Astrocyte (in vitro differentiated cells and primary cell): ENCODE data around the gene GRM5. TPM values are rescaled to one million over a fixed set of nuclear protein-coding genes. Genes with fewer than 3 reads are reported as not detected.

Experiments used
- DNase-seq: peaks from one replicate; pipeline ENCODE4 v3.0.0-alpha.2; 2010; ENCODE audit warnings: low read depth
- FAIRE-seq: peaks from 2 replicates; lab custom pipeline; 2011; peaks lifted over from hg19 to GRCh38; lab: Jason Lieb, UNC
- H2AFZ ChIP-seq: 2 replicates; pipeline ENCODE4 v1.6.0; 2012; ENCODE audit warnings: low read depth, low read length, inconsistent platforms
- H3K27ac ChIP-seq: 2 replicates; pipeline ENCODE4 v1.5.1; 2011; ENCODE audit warnings: low read depth, low read length, inconsistent platforms
- H3K27me3 ChIP-seq: 2 replicates; pipeline ENCODE4 v1.6.0; 2011; ENCODE audit warnings: low read length, inconsistent platforms; ENCODE audit not compliant: insufficient read depth
- H3K36me3 ChIP-seq: 2 replicates; pipeline ENCODE4 v1.5.1; 2011; ENCODE audit warnings: low read length, inconsistent platforms; ENCODE audit not compliant: insufficient read depth
- H3K4me1 ChIP-seq: 2 replicates; pipeline ENCODE4 v1.5.1; 2011; ENCODE audit warnings: low read length, inconsistent platforms; ENCODE audit not compliant: insufficient read depth
- H3K4me2 ChIP-seq: 2 replicates; pipeline ENCODE4 v1.6.0; 2012; ENCODE audit warnings: low read length, inconsistent platforms
- H3K4me3 ChIP-seq: 2 replicates; pipeline ENCODE4 v1.5.1; 2011; ENCODE audit warnings: low read depth, mild to moderate bottlenecking, low read length, inconsistent platforms; ENCODE audit not compliant: insufficient read depth
- H3K79me2 ChIP-seq: 2 replicates; pipeline ENCODE4 v1.6.0; 2012; ENCODE audit warnings: mild to moderate bottlenecking, low read length, inconsistent platforms; ENCODE audit not compliant: insufficient read depth
- H3K9ac ChIP-seq: 2 replicates; pipeline ENCODE4 v1.6.0; 2012; ENCODE audit warnings: mild to moderate bottlenecking, low read length, inconsistent platforms
- H3K9me3 ChIP-seq: 2 replicates; pipeline ENCODE4 v1.5.1; 2012; ENCODE audit warnings: low read depth, mild to moderate bottlenecking, low read length, inconsistent platforms; ENCODE audit not compliant: insufficient read depth
- H4K20me1 ChIP-seq: 2 replicates; pipeline ENCODE4 v1.6.0; 2012; ENCODE audit warnings: low read length, inconsistent platforms; ENCODE audit not compliant: insufficient read depth
- H3K27ac Mint-ChIP-seq: one replicate; pipeline ENCODE4 v1.8.0; 2021; ENCODE audit warnings: mild to moderate bottlenecking, mixed read lengths; ENCODE audit not compliant: unreplicated experiment
- H3K27me3 Mint-ChIP-seq: one replicate; pipeline ENCODE4 v1.8.0; 2021; ENCODE audit warnings: low read depth, mixed read lengths; ENCODE audit not compliant: unreplicated experiment
- H3K36me3 Mint-ChIP-seq: one replicate; pipeline ENCODE4 v1.8.0; 2021; ENCODE audit warnings: low read depth, mixed read lengths; ENCODE audit not compliant: unreplicated experiment
- H3K4me1 Mint-ChIP-seq: one replicate; pipeline ENCODE4 v1.8.0; 2021; ENCODE audit warnings: low read depth, mixed read lengths; ENCODE audit not compliant: unreplicated experiment
- H3K4me3 Mint-ChIP-seq: one replicate; pipeline ENCODE4 v1.8.0; 2021; ENCODE audit warnings: mild to moderate bottlenecking, moderate library complexity, mixed read lengths; ENCODE audit not compliant: unreplicated experiment
- H3K9me3 Mint-ChIP-seq: one replicate; pipeline ENCODE4 v1.8.0; 2021; ENCODE audit warnings: mild to moderate bottlenecking, mixed read lengths; ENCODE audit not compliant: unreplicated experiment
- EZH2 ChIP-seq: IDR thresholded peaks from 2 replicates; pipeline ENCODE4 v1.6.1; 2012; ENCODE audit warnings: mild to moderate bottlenecking, low read length, inconsistent platforms; ENCODE audit not compliant: insufficient read depth
- total RNA-seq: library from RNA; stranded (reverse); gene quantifications from 2 replicates; pipeline ENCODE4 v1.2.1, GENCODE V29; 2021
- TF ChIP-seq, protein P1 (sequence below): IDR thresholded peaks from 2 replicates; pipeline ENCODE4 v1.5.1; 2011; ENCODE audit warnings: low read depth, mild to moderate bottlenecking, inconsistent platforms, low read length, moderate library complexity; ENCODE audit not compliant: insufficient read depth

The GRM5 gene
- total RNA-seq, 1 donor from 2014 or later, result 0.30 TPM

DNA sequence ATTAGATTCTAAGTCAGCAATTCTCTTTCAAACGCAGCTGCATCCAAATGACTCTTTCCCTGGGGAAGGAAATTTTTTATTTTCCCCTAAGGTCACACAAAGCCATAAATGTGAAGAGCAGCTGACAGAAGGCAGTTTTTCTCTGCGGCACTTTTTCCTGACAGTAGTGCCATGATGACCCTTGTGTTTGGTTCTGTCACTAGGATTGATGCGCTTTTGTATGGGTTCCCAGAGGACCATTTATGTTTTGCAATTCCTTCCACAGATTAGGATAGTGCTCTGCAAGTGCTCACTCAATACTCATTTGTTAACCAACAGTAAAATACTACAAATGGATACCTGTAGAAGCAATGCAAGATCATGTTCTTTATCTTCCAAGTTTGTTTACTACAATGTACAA, 368.6 kb downstream of the GRM5 start:
- Histone ChIP-seq H3K79me2 (no peaks in the 10 kb centered on the region), H3K4me3 (no peak overlapping the region), H3K27me3 (no peaks in the 10 kb centered on the region), H2AFZ (no peak overlapping the region), H3K4me2 (no peak overlapping the region), H3K9me3 (no peaks in the 10 kb centered on the region), H4K20me1 (no peaks in the 10 kb centered on the region), H3K4me1 (no peaks in the 10 kb centered on the region), H3K9ac (no peak overlapping the region), H3K36me3 (no peaks in the 10 kb centered on the region), H3K27ac (no peak overlapping the region)
- no peaks in the 10 kb centered on the region for H3K9me3 Mint-ChIP-seq
- no peak for DNase-seq
- H3K27ac Mint-ChIP-seq, result no peak overlapping the region
- H3K27me3 Mint-ChIP-seq, result no peaks in the 10 kb centered on the region
- H3K4me3 Mint-ChIP-seq, result no peak overlapping the region
- no peak for FAIRE-seq
- no peaks in the 10 kb centered on the region for H3K36me3 Mint-ChIP-seq
- no peaks in the 10 kb centered on the region for H3K4me1 Mint-ChIP-seq
- TF ChIP-seq EZH2, result no peak
- TF ChIP-seq, protein P1, sequence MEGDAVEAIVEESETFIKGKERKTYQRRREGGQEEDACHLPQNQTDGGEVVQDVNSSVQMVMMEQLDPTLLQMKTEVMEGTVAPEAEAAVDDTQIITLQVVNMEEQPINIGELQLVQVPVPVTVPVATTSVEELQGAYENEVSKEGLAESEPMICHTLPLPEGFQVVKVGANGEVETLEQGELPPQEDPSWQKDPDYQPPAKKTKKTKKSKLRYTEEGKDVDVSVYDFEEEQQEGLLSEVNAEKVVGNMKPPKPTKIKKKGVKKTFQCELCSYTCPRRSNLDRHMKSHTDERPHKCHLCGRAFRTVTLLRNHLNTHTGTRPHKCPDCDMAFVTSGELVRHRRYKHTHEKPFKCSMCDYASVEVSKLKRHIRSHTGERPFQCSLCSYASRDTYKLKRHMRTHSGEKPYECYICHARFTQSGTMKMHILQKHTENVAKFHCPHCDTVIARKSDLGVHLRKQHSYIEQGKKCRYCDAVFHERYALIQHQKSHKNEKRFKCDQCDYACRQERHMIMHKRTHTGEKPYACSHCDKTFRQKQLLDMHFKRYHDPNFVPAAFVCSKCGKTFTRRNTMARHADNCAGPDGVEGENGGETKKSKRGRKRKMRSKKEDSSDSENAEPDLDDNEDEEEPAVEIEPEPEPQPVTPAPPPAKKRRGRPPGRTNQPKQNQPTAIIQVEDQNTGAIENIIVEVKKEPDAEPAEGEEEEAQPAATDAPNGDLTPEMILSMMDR, result no peak

DNA sequence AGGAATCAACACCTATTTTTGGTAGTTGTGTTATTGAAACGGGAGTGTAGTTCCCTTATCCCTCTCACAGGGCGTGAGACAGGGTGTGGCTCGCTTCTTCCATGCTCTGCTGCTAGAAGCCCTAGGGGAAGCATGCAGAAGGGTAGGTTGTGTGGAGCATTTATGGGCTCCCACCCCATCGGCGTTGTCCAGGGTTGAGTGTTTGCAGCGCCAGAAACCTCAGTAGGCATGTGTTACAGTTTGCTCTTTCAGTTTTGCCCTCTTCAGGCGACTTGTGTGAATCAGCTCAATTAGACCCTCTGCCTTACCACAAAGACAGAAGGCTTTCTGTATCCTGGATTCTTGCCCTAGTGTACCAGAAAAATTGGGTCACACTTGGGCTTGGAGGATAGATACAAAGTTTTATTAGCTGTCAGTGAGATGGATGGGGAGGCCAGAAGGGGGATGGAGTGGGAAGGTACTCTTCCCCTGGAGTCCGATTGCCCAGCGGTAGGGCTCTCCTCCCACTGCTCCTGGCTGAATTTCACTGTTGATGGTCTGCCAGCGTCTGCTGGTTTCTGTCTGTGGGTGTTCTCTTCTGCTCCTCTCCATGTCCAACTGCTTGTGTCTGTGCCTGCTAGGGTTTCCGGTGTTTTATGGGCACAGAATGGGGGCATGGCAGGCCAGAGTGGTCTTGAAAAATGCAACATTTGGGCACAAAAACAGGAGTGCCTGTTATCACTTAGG, 369.9 kb downstream of the GRM5 start:
- H3K27me3 ChIP-seq, result no peaks in the 10 kb centered on the region
- Mint-ChIP-seq H3K27me3 (no peaks in the 10 kb centered on the region), H3K36me3 (no peaks in the 10 kb centered on the region), H3K4me3 (no peak overlapping the region), H3K27ac (no peak overlapping the region), H3K4me1 (no peaks in the 10 kb centered on the region), H3K9me3 (no peaks in the 10 kb centered on the region)
- TF ChIP-seq, protein P1, result no peak
- TF ChIP-seq EZH2, result no peak
- H3K9ac ChIP-seq, result no peak overlapping the region
- H3K4me1 ChIP-seq, result no peaks in the 10 kb centered on the region
- H3K36me3 ChIP-seq, result no peaks in the 10 kb centered on the region
- no peak overlapping the region for H3K4me3 ChIP-seq
- H4K20me1 ChIP-seq, result no peaks in the 10 kb centered on the region
- H3K9me3 ChIP-seq, result no peaks in the 10 kb centered on the region
- FAIRE-seq, result no peak
- no peak overlapping the region for H3K4me2 ChIP-seq
- no peaks in the 10 kb centered on the region for H3K79me2 ChIP-seq
- H2AFZ ChIP-seq, result no peak overlapping the region
- no peak overlapping the region for H3K27ac ChIP-seq
- DNase-seq, result no peak

DNA sequence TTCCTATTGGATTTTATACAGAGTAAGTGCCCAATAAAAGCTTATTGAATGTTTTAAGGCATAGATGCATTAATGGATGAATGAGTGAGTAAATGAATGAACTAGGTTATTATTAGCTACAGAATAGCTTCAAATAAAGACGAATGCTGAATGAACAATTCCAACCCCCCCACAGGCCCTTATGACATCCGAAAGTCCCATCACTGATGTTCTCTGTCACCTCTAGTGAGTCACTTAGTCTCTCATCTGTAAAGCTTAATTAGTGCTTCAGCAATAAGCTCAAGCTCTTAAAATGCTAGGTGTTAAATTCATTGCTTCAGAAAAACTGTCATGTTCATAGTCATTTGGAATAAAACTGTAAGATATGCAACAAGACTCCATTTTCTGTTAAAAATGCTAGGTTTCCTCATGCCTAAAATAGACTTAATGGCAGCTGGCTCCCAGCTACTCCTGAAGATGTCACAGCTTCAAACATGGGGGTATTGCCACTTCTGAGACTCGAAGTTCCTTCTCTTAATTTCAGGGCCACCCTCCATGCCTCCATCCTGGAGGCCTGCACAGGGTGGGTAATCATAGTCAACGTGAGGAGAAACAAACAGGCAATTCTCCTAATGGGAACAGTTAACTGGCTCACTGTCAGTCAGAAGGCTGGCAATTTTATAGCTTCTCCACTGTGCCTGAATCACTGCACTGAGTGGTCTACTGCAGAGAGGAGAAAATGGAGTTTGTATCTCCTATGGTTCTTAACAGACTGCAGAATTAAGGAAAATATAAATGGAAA, 373.3 kb downstream of the GRM5 start:
- Histone ChIP-seq H3K79me2 (no peaks in the 10 kb centered on the region), H4K20me1 (no peaks in the 10 kb centered on the region), H3K27ac (no peak overlapping the region), H2AFZ (no peak overlapping the region), H3K9me3 (no peaks in the 10 kb centered on the region), H3K4me1 (no peaks in the 10 kb centered on the region), H3K4me2 (no peak overlapping the region), H3K27me3 (no peaks in the 10 kb centered on the region), H3K4me3 (no peak overlapping the region), H3K36me3 (no peaks in the 10 kb centered on the region), H3K9ac (no peak overlapping the region)
- Mint-ChIP-seq H3K4me1 (no peaks in the 10 kb centered on the region), H3K27me3 (no peaks in the 10 kb centered on the region), H3K4me3 (no peak overlapping the region), H3K27ac (no peak overlapping the region), H3K36me3 (no peaks in the 10 kb centered on the region), H3K9me3 (no peaks in the 10 kb centered on the region)
- TF ChIP-seq EZH2, result no peak
- TF ChIP-seq, protein P1, result no peak
- FAIRE-seq (no peak), DNase-seq (no peak)
